Stimulated activated CD4-positive, alpha-beta T cell treated with anti-CD3 and anti-CD28 coated beads, Interleukin-4, amount 100 ng/mL, for 24 hours (primary cell): ENCODE results near the gene MYO1C.
"Not testable (repeated sequence)": the region's sequence is repeated elsewhere in the genome, so short reads cannot be mapped to it uniquely, and the experiment has no call there.

ENCODE experiments used
- DNase-seq: peaks from one replicate; pipeline ENCODE4 v3.0.0-alpha.2; 2020

Gene MYO1C

DNA sequence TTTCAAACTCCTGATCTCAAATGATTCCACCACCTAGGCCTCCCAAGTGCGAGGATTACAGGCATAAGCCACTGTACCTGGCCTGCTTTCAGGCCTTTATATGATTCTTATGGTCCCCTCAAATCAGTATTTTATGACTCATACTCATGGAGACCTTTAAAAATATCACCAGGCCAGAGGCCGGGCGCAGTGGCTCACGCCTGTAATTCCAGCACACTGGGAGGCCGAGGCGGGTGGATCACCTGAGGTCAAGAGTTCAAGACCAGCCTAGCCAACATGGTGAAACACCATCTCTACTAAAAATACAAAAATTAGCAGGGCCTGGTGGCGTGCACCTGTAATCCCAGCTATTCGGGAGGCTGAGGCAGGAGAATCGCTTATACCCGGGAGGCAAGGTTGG lies 74.0 kb downstream of the MYO1C start:
- DNase-seq: not testable (repeated sequence)

DNA sequence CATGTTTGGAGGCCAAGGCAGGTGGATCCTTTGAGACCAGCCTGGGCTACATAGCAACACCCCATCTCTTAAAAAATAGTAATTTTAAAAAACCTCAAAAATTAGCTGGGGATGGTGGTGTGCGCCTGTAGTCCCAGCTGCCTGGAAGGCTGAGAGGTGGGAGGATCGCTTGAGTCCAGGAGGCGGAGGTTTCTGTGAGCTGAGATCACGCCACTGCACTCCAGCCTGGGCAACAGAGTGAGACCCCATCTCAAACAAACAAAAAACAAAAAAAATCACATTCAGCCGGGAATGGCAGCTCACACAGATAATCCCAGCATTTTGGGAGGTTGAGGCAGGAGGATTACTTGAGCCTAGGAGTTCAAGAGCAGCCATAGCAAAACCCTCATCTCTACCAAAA lies 76.1 kb downstream of the MYO1C start:
- no peak for DNase-seq

DNA sequence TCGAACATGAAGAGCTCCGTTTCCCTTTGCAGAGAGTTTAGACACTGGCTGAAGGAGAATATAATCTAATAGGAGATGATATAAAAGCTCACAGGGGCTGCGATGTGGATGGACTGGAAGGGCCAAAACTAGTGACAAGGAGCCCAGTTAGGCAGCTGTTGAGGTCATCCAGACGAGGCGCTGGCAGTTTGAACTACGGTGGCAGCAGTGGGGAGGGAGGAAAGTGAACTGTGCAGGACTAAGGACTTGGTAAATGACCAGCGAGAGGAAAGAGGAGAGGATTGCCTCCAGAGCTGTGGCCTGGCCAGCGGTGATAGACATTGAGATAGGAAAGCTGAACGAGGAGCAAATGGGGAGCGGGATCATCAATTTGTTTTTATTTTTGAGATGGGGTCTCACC lies 77.9 kb downstream of the MYO1C start:
- no peak for DNase-seq
